ENCODE data around the gene NACC2.

Gene NACC2

GRCh38 chr9:136098844-136099243 is 3.8 kb upstream of the NACC2 start:
- DNase-seq (ENCODE audit: low read depth, low spot score) = no peak
- POLR2A ChIA-PET = no interaction called here
- no peak overlapping the region for H3K4me3 ChIP-seq (ENCODE audit: low read depth, low read length)
- TF ChIP-seq CTCF (IDR thresholded peaks at IDR 0.05; ENCODE audit: insufficient read depth, low read length, missing control alignments) = no peak
- CTCF ChIA-PET = interaction anchor here (1.1 kb wide), 1 partner anchor 10 kb away, joined by 3 read pairs; no protein-coding TSS in a partner anchor

GRCh38 chr9:136098210-136098609 is 3.1 kb upstream of the NACC2 start:
- no peak for DNase-seq (ENCODE audit: low read depth, low spot score)
- no peak for TF ChIP-seq CTCF (IDR thresholded peaks at IDR 0.05; ENCODE audit: insufficient read depth, low read length, missing control alignments)
- CTCF ChIA-PET = interaction anchor here (1.1 to 1.5 kb wide), 2 partner anchors 10 to 19 kb away, joined by 3 to 4 read pairs; no protein-coding TSS in a partner anchor
- H3K4me3 ChIP-seq (ENCODE audit: low read depth, low read length) = no peak overlapping the region
- POLR2A ChIA-PET = no interaction called here

GRCh38 chr9:136096505-136097001 is 1.5 kb upstream of the NACC2 start:
- DNase-seq (ENCODE audit: low read depth, low spot score) = no peak
- POLR2A ChIA-PET = no interaction called here
- CTCF ChIA-PET = interaction anchor here (0.8 to 4.3 kb wide), 7 partner anchors 9 to 129 kb away, joined by 3 to 30 read pairs (median 4); no protein-coding TSS in a partner anchor
- H3K4me3 ChIP-seq (ENCODE audit: low read depth, low read length) = no peak overlapping the region
- TF ChIP-seq CTCF (IDR thresholded peaks at IDR 0.05; ENCODE audit: insufficient read depth, low read length, missing control alignments) = no peak

GRCh38 chr9:136093995-136094881 is 851 bp downstream of the NACC2 start:
- TF ChIP-seq CTCF (IDR thresholded peaks at IDR 0.05; ENCODE audit: insufficient read depth, low read length, missing control alignments) = peak; percentile 4
- no peak for DNase-seq (ENCODE audit: low read depth, low spot score)
- ChIA-PET CTCF (interaction anchor here (0.8 to 4.3 kb wide), 7 partner anchors 15 to 189 kb away, joined by 3 to 30 read pairs (median 4); no protein-coding TSS in a partner anchor), POLR2A (interaction anchor here (1.5 kb wide), 1 partner anchor 42 kb away, joined by 8 read pairs; no protein-coding TSS in a partner anchor)
- peak overlapping the region; percentile 75 for H3K4me3 ChIP-seq (ENCODE audit: low read depth, low read length)

- POLR2A ChIA-PET = interaction anchor here (1.5 kb wide), 1 partner anchor 41 kb away, joined by 8 read pairs; no protein-coding TSS in a partner anchor
- peak overlapping the region; percentile 75 for H3K4me3 ChIP-seq (ENCODE audit: low read depth, low read length)
- CTCF ChIA-PET = interaction anchor here (0.8 to 4.3 kb wide), 6 partner anchors 24 to 190 kb away, joined by 3 to 30 read pairs (median 4); no protein-coding TSS in a partner anchor
- no peak for TF ChIP-seq CTCF (IDR thresholded peaks at IDR 0.05; ENCODE audit: insufficient read depth, low read length, missing control alignments)
- no peak for DNase-seq (ENCODE audit: low read depth, low spot score)
These were observed 1.6 kb downstream of the NACC2 start for GRCh38 chr9:136093346-136093986.
